GM18520 (cell line): Measurements from ENCODE around the gene NCKAP5.
"Not testable (repeated sequence)": the region's sequence is repeated elsewhere in the genome, so short reads cannot be mapped to it uniquely, and the experiment has no call there.

Source experiments
- ATAC-seq: cut with Tn5 transposase; IDR thresholded peaks from one replicate; pipeline ENCODE4 v1.9.1; 2021; ENCODE audit not compliant: unreplicated experiment

Gene NCKAP5

DNA sequence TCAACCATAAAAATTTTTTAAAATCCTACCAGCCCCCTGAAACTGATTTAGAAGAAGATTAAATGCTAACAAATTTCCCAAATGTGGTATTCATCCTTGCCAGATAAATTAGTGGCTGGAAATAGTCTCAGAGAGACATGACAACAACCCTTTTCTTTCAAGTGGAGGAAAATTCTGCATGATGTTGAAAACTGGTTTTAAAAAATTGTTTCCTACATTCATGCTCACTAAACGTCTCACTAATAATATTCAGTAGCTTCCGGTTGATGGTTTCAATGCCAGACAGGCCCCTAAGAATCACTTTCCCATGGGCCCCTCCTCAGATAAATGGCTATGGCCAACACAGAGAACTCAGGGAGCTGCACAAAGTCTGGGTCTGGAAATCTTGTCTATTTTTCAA is 43.2 kb downstream of the NCKAP5 start:
- ATAC-seq: no peak

DNA sequence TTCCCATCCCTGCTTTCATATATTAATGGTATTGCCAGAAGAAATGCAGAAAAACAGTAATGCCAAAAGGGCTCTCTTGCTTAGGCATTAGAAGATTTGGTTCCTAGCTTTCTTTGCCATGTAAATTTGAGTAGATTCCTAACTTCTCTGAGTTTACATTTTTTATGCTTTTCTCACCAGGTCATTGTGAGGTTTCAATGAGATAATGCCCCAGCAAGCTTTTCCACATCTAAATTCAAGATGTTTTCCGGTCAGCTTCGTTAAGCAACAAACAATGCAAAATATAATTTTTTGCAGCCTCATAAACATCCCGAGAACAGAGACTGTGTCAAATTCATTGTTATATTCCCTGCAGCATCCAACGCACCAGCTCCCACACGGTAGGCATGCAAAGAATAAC is 44.9 kb downstream of the NCKAP5 start:
- no peak for ATAC-seq

DNA sequence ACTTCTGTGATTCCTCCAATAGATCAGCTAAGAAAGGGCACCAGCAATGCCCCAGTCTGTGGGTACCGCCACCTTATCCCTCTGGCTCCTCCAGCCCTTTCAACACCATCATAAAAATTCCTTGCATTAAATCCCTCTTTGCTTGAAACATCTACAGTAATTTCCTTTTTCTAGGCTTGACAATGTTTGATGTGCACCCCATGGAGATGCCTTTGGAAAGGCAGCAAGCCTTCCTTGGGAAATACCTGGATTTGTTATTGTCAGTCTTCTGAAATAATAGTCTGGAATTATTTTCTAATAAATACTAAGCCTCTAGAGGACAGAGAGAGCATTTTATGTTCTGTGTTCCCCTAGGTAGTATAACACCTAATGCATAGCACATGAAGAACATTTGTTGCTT is 46.1 kb downstream of the NCKAP5 start:
- no peak for ATAC-seq

GRCh38 chr2:133521146-133521745 is 47.0 kb downstream of the NCKAP5 start:
- ATAC-seq: no peak

GRCh38 chr2:133519677-133520076 is 48.6 kb downstream of the NCKAP5 start:
- ATAC-seq: not testable (repeated sequence)

- no peak for ATAC-seq
Observed at GRCh38 chr2:133518700-133519344, 49.4 kb downstream of the NCKAP5 start.

DNA sequence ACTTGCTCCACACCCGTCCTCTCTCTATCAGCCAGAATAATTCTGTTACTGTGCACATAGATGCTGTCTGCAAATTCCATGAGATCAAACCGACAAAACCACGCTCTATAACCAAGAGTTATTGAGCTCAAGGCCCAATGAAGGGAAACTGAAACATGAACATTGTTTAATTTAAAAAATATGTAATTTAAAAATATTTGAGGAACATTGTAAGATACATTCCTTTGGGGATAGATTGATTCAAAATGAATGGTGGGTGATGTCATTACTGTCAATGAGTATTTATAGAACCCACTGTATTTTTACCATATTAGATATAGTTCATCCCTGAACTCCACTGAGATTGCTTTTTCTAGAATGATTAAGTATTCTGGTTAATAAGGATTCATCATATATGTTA is 50.4 kb downstream of the NCKAP5 start:
- no peak for ATAC-seq

DNA sequence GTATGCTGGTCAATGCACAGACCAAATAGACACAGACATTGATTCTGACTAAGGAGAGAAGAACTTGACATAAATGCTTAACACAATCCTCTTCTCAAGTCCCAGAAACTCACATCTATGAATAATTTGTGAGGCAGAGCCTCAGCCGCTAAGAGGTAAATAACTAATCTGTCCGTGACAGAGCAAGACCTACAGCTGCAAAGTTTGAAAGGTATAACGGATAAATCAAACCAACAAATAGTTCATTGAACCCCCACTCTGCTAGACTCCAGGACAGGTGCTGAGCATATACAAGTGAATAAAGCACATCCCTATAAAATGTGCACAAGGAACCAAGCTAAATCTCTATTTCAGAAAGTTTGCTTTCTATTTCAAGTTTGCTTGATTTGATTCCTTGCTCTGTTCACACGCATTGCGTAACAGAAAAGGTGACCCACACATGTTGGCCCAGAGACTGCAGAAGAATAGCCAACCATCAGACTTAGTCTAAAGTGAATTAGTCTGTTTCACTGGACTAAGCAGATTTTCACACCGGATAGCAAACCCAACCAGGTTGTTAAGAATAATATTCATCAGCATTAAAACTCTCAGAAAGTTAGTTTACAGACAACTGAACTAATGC is 51.7 kb downstream of the NCKAP5 start:
- ATAC-seq: no peak

DNA sequence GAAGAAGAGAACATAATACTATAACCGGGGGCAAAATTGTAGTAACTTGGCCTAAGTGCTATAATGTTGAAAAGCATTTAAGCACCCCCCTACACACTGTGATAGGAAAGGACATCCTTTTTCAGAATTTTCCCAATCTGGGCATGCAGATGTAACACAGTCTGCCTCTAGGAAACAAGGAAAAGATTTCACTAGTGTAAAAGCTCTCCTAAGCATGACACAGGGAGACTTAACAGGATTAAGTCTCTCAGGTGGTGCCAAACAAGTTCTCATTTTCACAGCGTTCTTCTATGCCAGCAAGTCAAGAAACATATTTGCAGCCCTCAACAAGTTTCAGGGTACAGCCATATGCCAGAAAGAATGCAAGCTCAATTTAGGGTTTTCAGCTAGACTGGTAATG is 53.0 kb downstream of the NCKAP5 start:
- no peak for ATAC-seq

DNA sequence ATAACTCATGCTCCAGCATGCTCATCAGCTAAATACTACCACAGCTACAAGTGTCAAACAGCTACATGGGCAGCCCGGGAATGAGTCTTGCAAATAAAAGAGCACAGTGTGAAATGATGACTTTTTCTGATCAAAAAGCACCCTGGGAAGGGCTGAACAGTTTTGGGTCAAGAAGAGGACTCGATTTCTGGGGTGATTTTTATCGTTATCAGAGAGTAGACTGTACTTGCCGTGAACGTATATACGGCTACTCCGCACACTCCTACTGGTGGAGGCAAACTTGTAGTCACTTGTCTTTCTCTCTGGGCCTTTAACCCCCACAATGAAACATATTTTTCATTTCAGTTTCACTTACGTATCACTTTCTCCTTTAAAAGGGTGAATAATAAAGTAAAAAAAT is 54.4 kb downstream of the NCKAP5 start:
- ATAC-seq: no peak

- no peak for ATAC-seq
Observed at GRCh38 chr2:133512121-133512520, 56.1 kb downstream of the NCKAP5 start.

DNA sequence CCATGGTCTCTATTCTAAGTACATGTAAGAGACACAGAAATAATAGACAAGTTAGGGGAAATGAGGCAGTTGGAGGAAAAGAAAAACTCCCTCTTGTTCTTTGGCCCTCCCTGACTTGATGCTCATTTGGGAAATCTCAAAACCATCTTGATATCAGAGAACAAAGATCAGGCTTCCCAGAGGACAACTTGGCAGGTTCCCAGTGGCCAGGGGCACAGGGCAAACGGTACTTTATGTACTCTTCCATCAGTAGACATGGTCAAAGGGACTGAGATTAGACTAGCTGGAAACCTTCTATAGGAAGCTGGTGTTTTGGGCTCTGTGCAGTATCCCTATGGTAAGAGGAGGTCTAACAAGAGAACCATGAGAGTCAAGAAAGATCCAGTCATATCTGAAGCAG is 56.6 kb downstream of the NCKAP5 start:
- ATAC-seq: no peak

DNA sequence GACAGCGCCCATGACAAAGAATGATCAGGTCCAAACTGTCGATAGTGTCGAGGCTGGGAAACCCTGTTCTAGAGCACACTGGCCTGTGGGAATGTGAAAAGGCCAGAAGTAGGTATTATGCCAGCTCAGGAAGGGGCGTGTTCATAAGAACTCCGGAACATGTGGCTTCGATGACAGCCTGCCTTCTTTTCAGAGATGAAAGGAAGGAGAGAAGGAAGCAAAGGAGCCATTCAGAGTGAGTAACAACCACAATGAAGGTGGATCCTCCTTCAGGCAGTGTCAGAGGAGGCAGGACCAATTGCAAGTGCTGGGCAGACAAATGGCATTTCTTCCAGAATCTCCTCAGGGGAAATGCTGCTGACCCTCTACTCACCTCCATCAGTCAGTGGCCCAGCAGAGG is 58.5 kb downstream of the NCKAP5 start:
- no peak for ATAC-seq

DNA sequence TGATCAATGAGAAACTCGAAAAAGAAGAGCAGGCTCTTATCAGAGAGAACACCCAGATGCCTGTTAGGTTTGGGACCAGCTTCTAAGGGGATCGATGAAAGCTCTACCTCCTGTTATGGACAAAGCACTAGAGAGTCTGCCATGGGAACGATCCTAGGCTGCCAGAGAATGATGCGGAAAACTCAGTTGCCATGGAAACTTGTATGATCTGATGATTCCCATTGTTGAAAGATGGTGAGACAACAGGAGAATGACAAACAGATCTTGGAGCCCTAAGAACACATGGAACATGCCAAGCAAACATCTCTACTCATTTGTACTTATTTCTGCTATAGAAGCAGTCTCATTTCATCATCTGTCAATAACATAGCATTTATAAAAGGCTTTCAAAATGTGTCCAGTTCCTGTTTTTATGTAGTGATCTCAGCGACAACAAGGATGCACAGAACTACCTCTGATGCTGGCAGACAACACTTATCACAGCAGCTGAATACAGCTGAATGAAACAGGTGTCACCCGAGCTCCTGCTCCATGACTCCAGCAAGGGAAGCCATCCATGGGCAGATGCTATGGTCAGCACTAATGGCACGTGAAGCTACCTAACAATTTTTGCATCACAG is 59.6 kb downstream of the NCKAP5 start:
- no peak for ATAC-seq

GRCh38 chr2:133506996-133507395 is 61.3 kb downstream of the NCKAP5 start:
- ATAC-seq: no peak

GRCh38 chr2:133504566-133505505 is 63.4 kb downstream of the NCKAP5 start:
- ATAC-seq: no peak

GRCh38 chr2:133503927-133504326 is 64.3 kb downstream of the NCKAP5 start:
- ATAC-seq: no peak

DNA sequence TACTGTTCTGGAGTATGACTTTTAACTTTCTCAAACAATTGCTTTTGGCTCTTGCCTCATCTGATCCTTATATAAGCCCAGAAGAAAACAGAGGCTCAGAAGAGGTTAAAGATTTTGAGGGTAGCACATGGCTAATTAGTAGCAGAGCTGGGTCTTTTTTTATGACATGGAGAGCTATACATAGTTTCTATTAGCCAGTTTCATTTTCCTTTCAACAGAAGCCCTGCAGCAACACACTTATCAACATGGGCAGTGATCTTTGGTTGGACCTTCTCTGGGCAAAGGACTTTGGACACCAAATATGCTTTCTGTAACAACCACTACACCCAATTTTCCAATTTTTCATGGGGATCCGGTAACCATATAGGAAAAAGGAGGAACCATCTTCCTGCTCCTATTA is 64.9 kb downstream of the NCKAP5 start:
- peak; percentile 53 for ATAC-seq

DNA sequence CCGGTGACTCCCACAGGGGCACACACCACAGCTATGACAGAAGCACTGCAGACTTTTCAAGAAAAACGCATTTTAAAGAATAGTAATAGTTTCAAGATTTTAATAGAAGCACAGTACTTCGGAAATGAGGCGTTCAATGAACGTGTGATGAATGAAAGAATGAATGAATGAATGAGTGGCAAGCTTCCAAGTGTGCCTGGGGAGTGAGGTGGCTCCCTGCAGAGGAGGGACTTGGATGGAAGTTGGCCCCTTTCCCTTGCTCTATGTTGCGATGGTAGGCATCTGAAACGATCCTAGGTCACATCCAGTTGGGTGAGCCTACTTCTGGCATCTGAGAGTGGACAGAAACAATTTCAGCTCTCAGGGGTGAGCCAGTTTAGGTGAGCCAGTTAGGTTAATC is 65.6 kb downstream of the NCKAP5 start:
- ATAC-seq: no peak

DNA sequence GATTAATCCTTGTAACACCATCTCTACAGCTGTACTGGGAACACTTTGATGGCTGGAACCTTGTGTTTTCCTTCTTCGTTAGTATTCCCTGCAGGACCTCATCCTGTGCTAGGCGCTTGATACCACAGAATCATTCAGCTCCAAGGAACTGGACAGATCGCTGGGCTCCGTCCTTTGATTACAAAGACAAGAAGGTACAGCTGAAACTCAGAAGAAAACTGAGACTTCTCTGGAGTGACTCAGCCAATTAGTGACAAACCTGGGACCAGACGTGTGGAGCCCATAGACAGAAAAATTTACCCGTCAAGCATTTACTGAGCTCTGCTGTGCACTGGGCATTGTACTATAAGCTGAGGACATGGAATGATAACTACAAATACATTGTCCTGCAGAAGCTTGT is 67.3 kb downstream of the NCKAP5 start:
- no peak for ATAC-seq
